GM19468 (cell line): ENCODE measurements around the gene SPTBN1.

Source experiments
- ATAC-seq: cut with Tn5 transposase; IDR thresholded peaks from one replicate; pipeline ENCODE4 v1.9.1; 2021; ENCODE audit warnings: mild to moderate bottlenecking, moderate library complexity, moderate number of reproducible peaks; ENCODE audit not compliant: unreplicated experiment; ENCODE audit errors: extremely low read depth

Gene SPTBN1

DNA sequence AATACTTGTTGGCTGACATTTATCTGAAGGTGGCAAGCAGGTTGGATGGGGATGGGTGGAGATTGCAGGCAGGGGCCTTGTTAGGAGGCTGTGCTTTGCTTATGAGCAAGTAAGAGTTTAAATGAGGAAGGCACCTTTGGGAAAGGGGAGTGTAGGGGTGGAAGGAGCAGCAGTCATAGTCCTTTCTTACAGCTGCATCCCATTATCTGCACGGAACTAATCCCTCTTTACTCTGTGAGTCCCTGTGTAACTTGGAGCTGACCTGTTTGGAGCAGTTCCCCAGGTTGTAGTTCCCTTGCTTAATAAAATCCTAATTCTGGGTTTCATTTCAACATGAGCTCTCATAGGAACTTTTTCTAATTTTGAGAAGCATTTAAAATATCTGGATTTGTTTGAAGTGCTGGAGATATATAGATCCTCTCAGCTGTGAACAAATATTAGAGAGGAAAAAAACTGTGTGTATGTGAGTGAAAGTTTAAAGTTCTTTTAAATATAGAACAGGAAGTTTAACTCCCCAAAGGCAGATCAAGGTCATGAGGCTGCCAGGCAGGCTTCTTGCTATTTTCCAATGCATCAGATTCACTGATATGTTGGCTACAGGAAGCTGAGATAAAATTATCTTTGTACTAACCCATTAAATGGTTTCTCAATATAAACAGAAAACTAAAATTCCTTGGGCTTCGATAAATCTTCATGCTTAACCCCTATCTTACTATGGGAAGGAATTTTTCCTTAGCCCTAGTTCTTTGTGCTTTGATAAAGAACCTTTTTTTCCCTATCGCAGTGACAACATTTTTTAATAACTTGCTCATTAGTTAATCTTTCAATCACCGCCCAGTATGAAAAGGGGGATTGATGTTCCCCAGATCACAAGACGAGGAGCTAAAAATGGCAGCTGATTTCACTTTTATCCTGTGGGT lies 162.8 kb downstream of the SPTBN1 start:
- ATAC-seq: no peak

DNA sequence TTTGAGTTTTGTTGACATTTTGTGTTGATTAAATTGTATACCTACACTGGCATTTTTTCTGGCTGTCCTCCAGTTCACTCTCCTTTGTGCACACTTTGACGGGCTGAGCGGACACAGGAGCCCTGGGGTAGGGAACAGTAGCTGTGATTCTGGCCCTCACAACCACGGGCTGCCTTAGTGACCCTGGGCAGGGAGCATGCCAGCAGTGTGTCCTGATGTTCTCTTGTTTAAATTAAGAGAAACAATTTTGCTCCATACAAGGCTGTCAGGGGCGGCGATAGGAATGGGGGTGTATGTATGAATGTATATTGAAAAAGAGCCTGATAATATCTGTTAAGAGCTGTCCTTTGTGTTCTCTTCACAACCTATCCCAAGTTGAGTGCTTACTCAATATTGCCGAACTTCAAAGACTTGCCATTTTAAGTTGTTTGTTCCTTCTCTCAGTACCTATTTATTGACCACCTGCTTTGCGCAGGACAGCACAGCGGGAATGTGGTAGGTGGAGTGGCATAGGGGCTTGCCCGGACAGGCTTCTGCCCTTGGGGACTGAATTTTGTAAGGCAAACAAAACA lies 163.6 kb downstream of the SPTBN1 start:
- no peak for ATAC-seq

DNA sequence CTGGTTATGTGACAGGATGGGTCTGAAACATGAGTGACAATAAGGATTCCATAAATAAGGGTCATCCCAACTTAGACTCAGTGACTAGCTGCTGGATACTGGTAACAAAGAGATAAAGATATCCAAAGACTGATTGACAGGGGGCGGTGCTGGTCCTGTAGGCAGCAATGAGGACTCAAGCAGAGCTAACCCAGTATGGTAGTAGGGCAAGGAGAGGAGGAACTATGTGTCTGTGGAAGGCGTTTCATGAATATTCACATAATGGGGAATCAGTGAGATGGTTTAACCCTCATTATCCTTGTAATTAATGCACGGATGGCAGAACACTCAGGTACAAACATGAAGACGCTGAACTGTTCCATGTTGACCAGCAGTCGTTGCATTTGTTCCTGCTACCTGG lies 164.8 kb downstream of the SPTBN1 start:
- ATAC-seq: no peak

DNA sequence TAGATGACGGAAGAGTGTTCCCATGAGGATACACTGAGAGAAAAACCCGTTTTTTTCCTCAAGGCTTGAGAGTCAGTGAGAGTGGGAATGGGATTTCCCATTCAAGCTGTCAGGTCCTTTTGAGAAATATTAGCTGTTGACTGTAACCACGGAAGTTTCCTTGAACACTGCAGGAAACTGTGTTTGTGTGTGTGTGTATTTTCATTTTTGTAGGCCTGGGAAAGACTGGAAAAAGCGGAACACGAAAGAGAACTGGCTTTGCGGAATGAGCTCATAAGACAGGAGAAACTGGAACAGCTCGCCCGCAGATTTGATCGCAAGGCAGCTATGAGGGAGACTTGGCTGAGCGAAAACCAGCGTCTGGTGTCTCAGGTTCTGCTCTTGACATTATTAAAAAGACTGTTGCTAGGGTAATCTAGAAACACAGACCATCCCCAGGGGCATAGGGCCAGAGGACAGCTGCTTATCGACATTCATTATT lies 168.5 kb downstream of the SPTBN1 start:
- no peak for ATAC-seq

DNA sequence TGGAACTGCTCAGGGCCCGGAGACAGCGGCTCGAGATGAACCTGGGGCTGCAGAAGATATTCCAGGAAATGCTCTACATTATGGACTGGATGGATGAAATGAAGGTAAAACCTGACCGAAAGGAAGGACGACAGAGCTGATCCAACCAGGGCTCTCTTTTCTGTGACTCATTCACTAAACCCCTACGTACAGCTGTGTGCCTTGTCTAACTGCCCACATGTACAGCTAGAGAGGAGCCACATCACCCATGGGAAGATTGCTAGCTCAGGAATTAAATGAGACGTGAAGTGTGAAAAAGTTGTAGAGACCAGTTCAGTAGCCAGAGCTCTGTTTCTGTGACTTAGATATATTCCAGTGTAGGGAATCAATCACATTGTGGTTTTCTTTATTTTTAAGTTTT lies 170.0 kb downstream of the SPTBN1 start:
- no peak for ATAC-seq

DNA sequence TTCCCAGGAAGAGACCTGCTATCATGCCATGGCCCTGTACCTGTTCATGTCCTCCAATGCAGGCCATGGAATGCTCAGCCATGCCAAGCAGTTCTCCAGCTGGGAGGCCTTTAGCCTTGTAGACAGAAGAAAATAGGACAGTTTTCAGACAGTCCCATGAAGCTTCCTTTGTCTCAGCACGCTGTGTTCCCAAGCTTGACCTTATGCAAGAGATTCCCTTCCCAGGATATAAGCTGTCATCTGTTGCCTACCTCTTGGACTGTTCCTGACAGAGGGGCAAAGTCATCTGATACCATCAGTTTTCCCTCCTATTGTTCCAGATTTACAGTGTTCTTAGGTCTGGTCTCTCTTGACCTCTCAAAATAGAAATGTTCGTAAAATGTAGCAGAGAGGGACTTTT lies 170.8 kb downstream of the SPTBN1 start:
- ATAC-seq: no peak

DNA sequence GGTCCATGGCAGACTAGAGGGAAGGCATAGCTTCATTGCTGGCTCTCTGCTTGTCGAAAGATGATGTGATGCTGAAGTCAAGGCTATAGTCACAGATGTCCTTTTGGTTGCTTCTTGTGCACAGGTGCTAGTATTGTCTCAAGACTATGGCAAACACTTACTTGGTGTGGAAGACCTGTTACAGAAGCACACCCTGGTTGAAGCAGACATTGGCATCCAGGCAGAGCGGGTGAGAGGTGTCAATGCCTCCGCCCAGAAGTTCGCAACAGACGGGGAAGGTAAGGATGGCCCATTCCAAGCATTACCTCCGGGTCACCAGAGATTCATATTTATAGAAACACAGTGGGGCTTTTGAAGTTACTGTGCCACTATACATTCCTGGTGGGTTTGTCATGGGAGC lies 171.8 kb downstream of the SPTBN1 start:
- ATAC-seq: no peak

DNA sequence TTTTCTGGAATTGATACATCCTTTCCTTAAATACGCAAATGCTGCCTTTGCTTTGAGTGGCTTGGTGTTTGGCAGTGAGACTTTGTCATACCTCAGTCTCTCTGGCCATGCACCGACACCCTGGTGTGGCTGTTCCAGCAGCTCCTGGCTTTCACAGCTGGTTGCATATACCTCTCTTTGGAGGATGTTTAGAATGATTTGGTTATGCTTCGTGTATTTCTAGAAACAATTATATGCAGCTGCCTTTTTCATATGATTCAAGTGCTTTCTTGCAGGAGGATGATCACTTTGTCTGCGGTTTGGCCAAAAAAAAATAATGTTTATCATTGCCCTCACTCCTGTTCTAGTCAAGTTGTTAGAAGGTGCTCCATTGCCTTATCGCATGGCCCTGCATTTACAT lies 172.3 kb downstream of the SPTBN1 start:
- no peak for ATAC-seq

DNA sequence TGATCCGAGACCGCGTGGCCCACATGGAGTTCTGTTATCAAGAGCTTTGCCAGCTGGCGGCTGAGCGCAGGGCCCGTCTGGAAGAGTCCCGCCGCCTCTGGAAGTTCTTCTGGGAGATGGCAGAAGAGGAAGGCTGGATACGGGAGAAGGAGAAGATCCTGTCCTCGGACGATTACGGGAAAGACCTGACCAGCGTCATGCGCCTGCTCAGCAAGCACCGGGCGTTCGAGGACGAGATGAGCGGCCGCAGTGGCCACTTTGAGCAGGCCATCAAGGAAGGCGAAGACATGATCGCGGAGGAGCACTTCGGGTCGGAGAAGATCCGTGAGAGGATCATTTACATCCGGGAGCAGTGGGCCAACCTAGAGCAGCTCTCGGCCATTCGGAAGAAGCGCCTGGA lies 172.8 kb downstream of the SPTBN1 start:
- ATAC-seq: no peak

DNA sequence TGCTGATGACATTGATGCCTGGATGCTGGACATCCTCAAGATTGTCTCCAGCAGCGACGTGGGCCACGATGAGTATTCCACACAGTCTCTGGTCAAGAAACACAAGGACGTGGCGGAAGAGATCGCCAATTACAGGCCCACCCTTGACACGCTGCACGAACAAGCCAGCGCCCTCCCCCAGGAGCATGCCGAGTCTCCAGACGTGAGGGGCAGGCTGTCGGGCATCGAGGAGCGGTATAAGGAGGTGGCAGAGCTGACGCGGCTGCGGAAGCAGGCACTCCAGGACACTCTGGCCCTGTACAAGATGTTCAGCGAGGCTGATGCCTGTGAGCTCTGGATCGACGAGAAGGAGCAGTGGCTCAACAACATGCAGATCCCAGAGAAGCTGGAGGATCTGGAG lies 173.3 kb downstream of the SPTBN1 start:
- ATAC-seq: no peak

DNA sequence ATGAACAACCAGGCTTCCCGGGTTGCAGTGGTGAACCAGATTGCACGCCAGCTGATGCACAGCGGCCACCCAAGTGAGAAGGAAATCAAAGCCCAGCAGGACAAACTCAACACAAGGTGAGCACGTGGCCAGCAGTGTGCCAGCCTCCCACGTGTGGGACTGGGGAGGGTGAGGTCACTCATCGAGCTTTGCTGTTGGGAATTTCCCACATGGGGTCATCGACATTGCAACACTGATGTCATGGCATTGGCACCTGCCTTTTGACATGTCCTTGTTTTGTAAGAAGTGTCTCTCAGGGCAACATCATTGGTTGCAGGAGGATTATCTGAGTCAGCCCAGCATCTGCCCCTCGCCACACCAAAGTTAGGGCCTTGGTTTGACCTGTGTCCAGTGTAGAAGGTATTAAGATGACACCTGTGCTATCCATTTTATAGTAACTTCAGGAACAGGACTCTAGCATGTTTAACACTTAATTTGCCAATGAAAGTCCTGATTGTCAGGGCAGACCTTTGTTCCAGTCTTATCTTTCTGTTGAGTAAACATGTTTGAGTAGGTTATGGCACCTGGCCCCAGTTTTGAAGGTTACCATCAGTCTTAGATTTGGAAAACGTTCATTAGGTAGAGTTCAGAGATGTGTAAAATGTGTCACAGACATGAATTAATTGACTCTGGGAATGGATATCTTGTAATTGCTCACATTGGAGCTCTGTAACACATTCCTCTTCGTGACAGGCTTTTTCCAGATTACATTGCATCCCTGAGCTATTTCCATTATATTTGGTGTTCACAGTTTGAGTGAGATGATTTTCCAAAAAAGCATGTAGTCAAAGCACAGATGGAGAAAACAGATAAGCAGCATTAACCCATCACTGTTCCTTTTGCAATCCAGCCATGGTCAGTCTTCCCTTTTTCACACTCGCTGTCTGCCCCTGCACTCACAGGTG lies 174.1 kb downstream of the SPTBN1 start:
- no peak for ATAC-seq

DNA sequence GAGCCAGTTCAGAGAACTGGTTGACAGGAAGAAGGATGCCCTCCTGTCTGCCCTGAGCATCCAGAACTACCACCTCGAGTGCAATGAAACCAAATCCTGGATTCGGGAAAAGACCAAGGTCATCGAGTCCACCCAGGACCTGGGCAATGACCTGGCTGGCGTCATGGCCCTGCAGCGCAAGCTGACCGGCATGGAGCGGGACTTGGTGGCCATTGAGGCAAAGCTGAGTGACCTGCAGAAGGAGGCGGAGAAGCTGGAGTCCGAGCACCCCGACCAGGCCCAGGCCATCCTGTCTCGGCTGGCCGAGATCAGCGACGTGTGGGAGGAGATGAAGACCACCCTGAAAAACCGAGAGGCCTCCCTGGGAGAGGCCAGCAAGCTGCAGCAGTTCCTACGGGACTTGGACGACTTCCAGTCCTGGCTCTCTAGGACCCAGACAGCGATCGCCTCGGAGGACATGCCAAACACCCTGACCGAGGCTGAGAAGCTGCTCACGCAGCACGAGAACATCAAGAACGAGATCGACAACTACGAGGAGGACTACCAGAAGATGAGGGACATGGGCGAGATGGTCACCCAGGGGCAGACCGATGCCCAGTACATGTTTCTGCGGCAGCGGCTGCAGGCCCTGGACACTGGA lies 174.9 kb downstream of the SPTBN1 start:
- ATAC-seq: no peak

DNA sequence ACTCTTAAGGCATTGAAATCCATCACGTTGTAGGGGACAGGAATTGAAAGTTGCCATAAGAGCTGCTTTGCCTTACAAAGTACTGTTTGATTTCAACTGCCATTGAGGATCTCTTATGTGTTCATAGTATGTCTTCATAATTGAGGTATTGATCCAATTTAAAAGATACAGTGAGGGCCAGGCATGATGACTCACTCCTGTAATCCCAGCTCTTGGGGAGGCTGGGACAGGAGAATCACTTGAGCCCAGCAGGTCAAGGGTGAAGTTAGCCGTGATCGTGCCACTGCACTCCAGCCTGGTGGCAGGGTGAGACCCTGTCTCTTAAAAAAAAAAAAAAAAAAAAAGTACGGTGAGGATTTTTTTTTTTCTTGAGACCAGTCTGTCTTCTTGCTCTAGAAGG lies 175.6 kb downstream of the SPTBN1 start:
- no peak for ATAC-seq

DNA sequence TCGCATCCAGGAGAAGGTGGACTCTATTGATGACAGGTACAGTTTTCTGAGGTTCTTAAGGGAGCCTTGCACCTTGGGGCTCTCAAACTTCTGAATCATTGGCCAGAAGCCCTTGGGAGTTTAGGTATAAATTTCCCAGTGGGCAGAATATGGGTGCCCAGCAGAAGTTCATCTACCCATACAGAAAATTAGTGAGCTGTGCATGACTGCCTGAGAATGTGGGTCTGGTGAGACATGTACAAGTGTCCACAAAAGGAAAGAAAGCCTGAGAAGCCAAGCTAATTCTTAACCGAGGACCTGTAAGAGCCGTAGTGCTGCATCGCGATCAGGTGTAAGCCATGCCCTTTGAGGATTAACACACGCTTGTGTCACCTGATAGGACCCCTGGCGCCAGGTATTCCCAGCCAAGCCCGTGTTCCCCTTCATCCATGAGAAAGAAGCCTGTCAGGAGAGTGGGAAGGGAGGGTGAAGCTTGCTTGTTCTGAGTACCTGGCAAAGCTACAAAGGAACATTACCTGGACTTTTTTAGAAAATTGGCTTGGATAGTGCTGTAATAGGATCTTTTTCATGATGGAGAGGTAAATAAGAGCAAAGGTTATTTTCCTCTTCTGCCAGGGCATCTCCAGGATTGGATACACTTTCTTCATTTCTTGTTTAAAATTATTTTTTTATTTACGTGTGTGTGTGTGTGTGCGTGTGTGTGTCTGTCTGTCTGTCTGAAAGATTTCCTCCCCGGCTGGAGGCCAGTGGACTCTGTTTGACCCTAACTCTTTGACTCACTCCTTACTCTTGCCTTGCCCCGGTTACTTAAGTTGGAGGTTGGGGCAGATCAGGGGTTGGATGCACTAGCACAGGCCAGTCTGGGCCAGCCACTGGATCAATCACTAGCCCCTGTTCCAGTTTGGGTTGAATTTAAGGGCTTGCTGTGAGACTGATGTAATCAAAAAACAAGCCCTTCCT lies 176.9 kb downstream of the SPTBN1 start:
- ATAC-seq: no peak

DNA sequence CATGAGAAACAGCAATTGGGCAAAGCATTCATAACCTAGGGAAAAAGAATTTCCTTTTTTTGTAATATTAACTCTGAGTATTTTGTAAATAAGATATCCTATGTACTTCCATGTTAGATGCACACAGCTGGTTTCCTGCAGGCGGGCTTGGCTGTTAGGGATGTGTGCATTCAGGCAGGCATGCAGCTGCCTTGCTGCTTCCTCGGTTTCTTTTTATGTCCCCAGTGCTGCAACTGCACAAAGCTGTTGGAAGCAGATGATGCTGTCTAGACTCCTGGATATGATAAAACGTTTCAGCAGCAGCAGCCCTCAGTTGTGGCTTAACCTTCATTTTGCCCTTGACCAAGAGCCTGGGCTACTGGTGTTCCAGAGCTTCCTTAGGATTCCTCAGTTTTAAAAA lies 177.9 kb downstream of the SPTBN1 start:
- ATAC-seq: no peak

DNA sequence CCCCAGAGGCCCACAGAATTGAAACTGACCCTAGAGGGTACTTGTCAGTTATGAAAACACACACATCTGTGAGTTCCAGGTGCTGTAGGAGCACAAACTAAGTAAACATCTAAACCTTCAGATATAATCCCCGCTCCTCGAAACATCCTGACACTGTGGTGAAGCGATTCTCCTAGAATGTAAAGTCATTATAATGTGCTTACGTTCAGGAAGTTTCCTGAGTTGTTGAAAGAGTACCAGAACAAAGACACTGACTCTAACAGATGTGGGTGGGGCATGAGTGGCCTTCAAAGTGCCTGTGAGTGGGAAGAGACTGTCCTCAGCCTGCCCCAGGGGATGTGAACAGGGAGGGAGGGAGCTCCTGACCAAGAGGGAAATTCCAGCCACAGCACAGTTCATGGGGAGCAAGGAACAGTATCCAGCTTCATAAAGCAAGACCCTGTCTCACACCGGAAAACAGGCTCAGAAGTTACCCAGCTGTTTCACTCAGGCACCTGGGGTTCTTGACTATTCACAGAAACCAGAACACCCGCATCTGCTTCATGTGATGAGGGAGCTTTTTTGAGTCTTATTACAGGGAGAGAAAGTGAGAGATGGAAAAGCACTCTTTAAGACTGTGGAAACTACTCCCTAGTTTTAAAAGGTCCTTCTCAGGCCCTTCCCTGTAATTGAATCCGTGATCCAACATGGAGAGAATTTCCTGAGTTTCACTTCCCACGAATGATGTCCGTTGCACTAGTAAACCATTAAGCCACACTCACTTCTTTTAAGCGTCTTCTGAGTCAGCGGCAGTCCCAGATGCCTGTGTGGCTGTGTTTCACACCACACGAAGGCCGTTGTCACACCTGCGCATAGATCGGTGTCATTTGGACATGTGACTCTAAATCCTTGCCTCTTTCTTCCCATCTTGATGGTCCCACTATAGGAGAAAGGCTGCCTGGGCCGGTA lies 178.7 kb downstream of the SPTBN1 start:
- peak; percentile 46 for ATAC-seq

DNA sequence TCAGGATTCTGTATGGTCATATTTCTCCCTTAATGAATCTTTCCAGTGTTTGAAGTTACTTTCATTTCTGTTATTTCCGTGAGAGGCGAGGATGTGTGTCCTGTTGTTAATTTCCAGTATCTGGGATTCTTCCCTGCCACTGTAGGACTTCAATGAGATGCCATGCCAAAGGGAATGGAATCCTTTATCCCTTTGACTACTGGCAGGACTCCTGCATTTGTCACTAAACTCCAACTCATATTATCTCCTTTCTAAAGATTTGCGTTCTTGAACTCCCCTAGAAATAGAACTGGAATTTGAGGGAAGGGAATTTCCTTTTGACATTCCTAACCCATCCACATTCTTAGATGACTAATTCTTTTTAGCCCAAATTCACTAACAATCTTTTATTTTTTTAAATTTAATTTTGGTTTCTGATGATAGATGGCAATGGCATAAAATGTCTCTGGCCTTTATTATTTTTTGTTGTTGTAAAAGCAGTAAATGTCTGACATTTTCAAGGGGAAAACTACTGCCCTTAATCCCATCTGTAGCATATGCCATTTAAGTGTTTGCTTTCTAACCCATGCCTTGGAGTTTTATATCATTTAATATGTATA lies 179.5 kb downstream of the SPTBN1 start:
- ATAC-seq: no peak
